IMR-90 (cell line): ENCODE results near the gene NFIX. TPM values are rescaled to one million over a fixed set of nuclear protein-coding genes. Genes with fewer than 3 reads are reported as not detected.

Experiments
- ATAC-seq: fragments of 200-7000 bp; cut with Tn5 transposase; 2 replicates; pipeline ENCODE4 v1.9.1; 2020; ENCODE audit warnings: low read depth, mild to moderate bottlenecking, moderate library complexity
- BruUV-seq: library from RNA; stranded (reverse); fragments of 400-500 nt; replicated peaks from 2 replicates; lab custom pipeline; 2021; lab: Mats Ljungman, UMichigan
- CTCF ChIA-PET: fragments of 300-600 bp; formaldehyde crosslinking; extraction: SDS; loops from one replicate; lab custom pipeline; 2021; ENCODE audit warnings: antibody characterized with exemption; lab: Yijun Ruan, JAX
- POLR2A ChIA-PET: fragments of 300-600 bp; sonication (Branson Sonifier 250); formaldehyde crosslinking; loops from one replicate; lab custom pipeline; 2022; ENCODE audit warnings: antibody characterized with exemption; ENCODE audit not compliant: unreplicated experiment; lab: Charles Lee
- DNase-seq: peaks from one replicate; pipeline ENCODE4 v3.0.0; 2013
- H2AFZ ChIP-seq: replicated peaks from 2 replicates; pipeline ENCODE3; 2013; ENCODE audit warnings: low read length, mild to moderate bottlenecking; ENCODE audit not compliant: poor library complexity
- H2AK5ac ChIP-seq: 2 replicates; pipeline ENCODE4 v1.6.1; 2013; ENCODE audit warnings: low read depth, low read length, inconsistent platforms
- H2AK9ac ChIP-seq: replicated peaks from 2 replicates; pipeline ENCODE3; 2013; ENCODE audit warnings: mild to moderate bottlenecking, low read depth, low read length, moderate library complexity; ENCODE audit not compliant: poor library complexity
- H2BK120ac ChIP-seq: 2 replicates; pipeline ENCODE4 v1.6.1; 2013; ENCODE audit warnings: low read depth, low read length, inconsistent platforms
- H2BK15ac ChIP-seq: 3 replicates; pipeline ENCODE4 v1.6.1; 2013; ENCODE audit warnings: low read depth, low read length, inconsistent platforms
- H2BK20ac ChIP-seq: 2 replicates; pipeline ENCODE4 v1.6.1; 2013; ENCODE audit warnings: low read depth, mild to moderate bottlenecking, inconsistent platforms, low read length, moderate library complexity
- H2BK5ac ChIP-seq: 2 replicates; pipeline ENCODE4 v1.6.1; 2013; ENCODE audit warnings: mild to moderate bottlenecking, low read depth, low read length, inconsistent platforms; ENCODE audit not compliant: poor library complexity, severe bottlenecking
- H3K14ac ChIP-seq: replicated peaks from 2 replicates; pipeline ENCODE4 v1.6.1; 2013; ENCODE audit warnings: low read depth, low read length, inconsistent platforms
- H3K18ac ChIP-seq: 2 replicates; pipeline ENCODE4 v1.6.1; 2013; ENCODE audit warnings: low read depth, low read length, control low read depth
- H3K23ac ChIP-seq: 2 replicates; pipeline ENCODE4 v1.6.1; 2013; ENCODE audit warnings: low read depth, low read length, inconsistent platforms
- H3K27ac ChIP-seq: 2 replicates; pipeline ENCODE4 v1.5.1; 2013; ENCODE audit warnings: mild to moderate bottlenecking, control low read depth, low read length; ENCODE audit not compliant: insufficient read depth
- H3K27me3 ChIP-seq: 2 replicates; pipeline ENCODE4 v1.6.1; 2013; ENCODE audit warnings: low read length; ENCODE audit not compliant: control insufficient read depth, insufficient read depth
- H3K36me3 ChIP-seq: 2 replicates; pipeline ENCODE4 v1.6.1; 2013; ENCODE audit warnings: low read length, mixed read lengths; ENCODE audit not compliant: control insufficient read depth, insufficient read depth
- H3K4ac ChIP-seq: 2 replicates; pipeline ENCODE4 v1.6.1; 2013; ENCODE audit warnings: low read depth, low read length, inconsistent platforms
- H3K4me1 ChIP-seq: 2 replicates; pipeline ENCODE4 v1.6.1; 2013; ENCODE audit warnings: low read length, mixed read lengths; ENCODE audit not compliant: control insufficient read depth, insufficient read depth
- H3K4me2 ChIP-seq: 2 replicates; pipeline ENCODE4 v1.6.1; 2013; ENCODE audit warnings: low read depth, mild to moderate bottlenecking, control low read depth, low read length, moderate library complexity
- H3K4me3 ChIP-seq: 2 replicates; pipeline ENCODE4 v1.5.1; 2013; ENCODE audit warnings: low read depth, mild to moderate bottlenecking, control low read depth, low read length, moderate library complexity; ENCODE audit not compliant: insufficient read depth
- H3K56ac ChIP-seq: 2 replicates; pipeline ENCODE4 v1.6.1; 2013; ENCODE audit warnings: low read length, inconsistent platforms; ENCODE audit not compliant: insufficient read depth; ENCODE audit errors: extremely low read depth
- H3K79me1 ChIP-seq, 2 experiments: 2 replicates each; pipeline ENCODE4 v1.6.1; 2013; ENCODE audit warnings: low read length in 2 of 2, inconsistent platforms in 1 of 2, low read depth in 1 of 2
- H3K9ac ChIP-seq: 2 replicates; pipeline ENCODE4 v1.6.1; 2013; ENCODE audit warnings: low read depth, low read length, control low read depth
- H3K9me1 ChIP-seq: 2 replicates; pipeline ENCODE4 v1.6.1; 2013; ENCODE audit warnings: low read length, inconsistent platforms; ENCODE audit not compliant: insufficient read depth
- H3K9me3 ChIP-seq: 2 replicates; pipeline ENCODE4 v1.6.1; 2013; ENCODE audit warnings: low read length; ENCODE audit not compliant: control insufficient read depth, insufficient read depth
- H4K20me1 ChIP-seq: 2 replicates; pipeline ENCODE4 v1.6.1; 2013; ENCODE audit warnings: low read length, inconsistent platforms; ENCODE audit not compliant: insufficient read depth
- H4K5ac ChIP-seq: 2 replicates; pipeline ENCODE4 v1.6.1; 2013; ENCODE audit warnings: mild to moderate bottlenecking, low read depth, low read length, control low read depth
- H4K8ac ChIP-seq, 2 experiments: 2 replicates each; pipeline ENCODE4 v1.6.1; 2013; ENCODE audit warnings: low read depth in 2 of 2, low read length in 2 of 2, control low read depth in 1 of 2, inconsistent platforms in 1 of 2
- H4K91ac ChIP-seq: 2 replicates; pipeline ENCODE4 v1.6.1; 2013; ENCODE audit warnings: low read depth, low read length, inconsistent platforms; ENCODE audit not compliant: insufficient read depth
- CEBPB ChIP-seq: IDR thresholded peaks from 2 replicates; pipeline ENCODE4 v1.6.1; 2012; ENCODE audit warnings: low read depth, low read length, improper control_type of control experiment
- CTCF ChIP-seq: conservative IDR thresholded peaks from 2 replicates; pipeline ENCODE4 v1.5.1; 2012; ENCODE audit warnings: mild to moderate bottlenecking, low read depth, low read length, improper control_type of control experiment
- MAZ ChIP-seq: IDR thresholded peaks from 2 replicates; pipeline ENCODE4 v1.6.1; 2012; ENCODE audit warnings: low read depth, mild to moderate bottlenecking, low read length, improper control_type of control experiment, moderate library complexity, borderline replicate concordance
- MXI1 ChIP-seq: IDR thresholded peaks from 2 replicates; pipeline ENCODE4 v1.6.1; 2012; ENCODE audit warnings: low read depth, mild to moderate bottlenecking, low read length, moderate library complexity, borderline replicate concordance
- POLR2A ChIP-seq: IDR thresholded peaks from 2 replicates; pipeline ENCODE4 v1.6.1; 2012; ENCODE audit warnings: mild to moderate bottlenecking, low read depth, low read length
- RAD21 ChIP-seq: IDR thresholded peaks from 2 replicates; pipeline ENCODE4 v1.6.1; 2012; ENCODE audit warnings: low read length, improper control_type of control experiment
- RCOR1 ChIP-seq: IDR thresholded peaks from 2 replicates; pipeline ENCODE4 v1.6.1; 2012; ENCODE audit warnings: mild to moderate bottlenecking, low read length, improper control_type of control experiment; ENCODE audit not compliant: insufficient replicate concordance
- WGBS, 2 experiments: methylation state at CpG; one replicate each; pipeline versions ENCODE4 v1.1.5 to v1.1.7; 2013; ENCODE audit warnings: missing lambda C conversion rate in 2 of 2; ENCODE audit not compliant: insufficient read length in 1 of 2; ENCODE audit errors: extremely low coverage in 2 of 2; 5-methylcytosine and 5-hydroxymethylcytosine counted together
- dilution Hi-C: fragments of 300-500 bp; cut with HindIII; formaldehyde crosslinking; loops from one replicate; pipeline ENCODE4 v1.14.3; 2018; ENCODE audit warnings: low sequenced_read_pairs; ENCODE audit not compliant: unreplicated experiment
- in situ Hi-C: fragments of 300-500 bp; cut with MboI; formaldehyde crosslinking; loops from 3 replicates; pipeline ENCODE4 v1.14.3; 2019; ENCODE audit warnings: low sequenced_read_pairs, inconsistent platforms, mixed read lengths
- intact Hi-C: fragments of 100-400 bp; cut with micrococcal nuclease; formaldehyde crosslinking; loops from 2 replicates; pipeline ENCODE4 v1.10.0; 2022
- polyA plus RNA-seq, 3 experiments: library from polyadenylated mRNA; depleted of rRNA; stranded (reverse); fragments of >200 nt; gene quantifications; 2 replicates each; pipeline ENCODE4 v1.2.3, GENCODE V29; 2012; ENCODE audit warnings: low replicate concordance in 1 of 3
- total RNA-seq: library from RNA; depleted of rRNA; stranded (reverse); fragments of >200 nt; gene quantifications from 2 replicates; pipeline ENCODE4 v1.2.3, GENCODE V29; 2012

The NFIX gene
- total and polyA plus RNA-seq, 2 of the 4 experiments (the other 2 are of a cell fraction) = 10.2 to 47.7 TPM

GRCh38 chr19:12970070-12970820 lies 25.0 kb upstream of the NFIX start:
- in situ Hi-C loops (loop anchor here (10.0 kb wide), 1 partner anchor 625 kb away; no protein-coding TSS in a partner anchor), dilution Hi-C loops (no loop called here), intact Hi-C loops (no loop called here)
- Histone ChIP-seq H3K36me3 (no peaks in the 10 kb centered on the region), H3K79me1 (no peaks in the 10 kb centered on the region; a peak in 1 of 4 replicates), H2AK9ac (no peak overlapping the region), H3K27me3 (no peaks in the 10 kb centered on the region), H2AK5ac (no peak overlapping the region), H3K9me3 (no peaks in the 10 kb centered on the region), H3K4me3 (no peak overlapping the region), H3K14ac (no peak overlapping the region), H2BK20ac (no peak overlapping the region), H3K23ac (no peak overlapping the region), H3K4me1 (peaks cover 2% of the 10 kb centered on the region; the same call in 1 of the 2 replicates), H3K18ac (no peak overlapping the region), H4K20me1 (no peaks in the 10 kb centered on the region), H4K8ac (no peak overlapping the region), H2BK15ac (no peak overlapping the region), H4K5ac (no peak overlapping the region), H3K56ac (no peak overlapping the region), H4K91ac (no peak overlapping the region), H3K27ac (no peak overlapping the region), H3K4ac (no peak overlapping the region), H3K9ac (no peak overlapping the region), H3K4me2 (no peak overlapping the region), H2BK5ac (no peak overlapping the region), H2AFZ (no peak overlapping the region), H2BK120ac (no peak overlapping the region), H3K9me1 (no peaks in the 10 kb centered on the region)
- DNase-seq (no peak), ATAC-seq (no peak)
- POLR2A ChIA-PET = no interaction called here
- WGBS, 2 experiments = 91% methylated on average over 4 of the region's 7 CpGs; no CpG with 5 or more reads in 1 of the 2 experiments
- no TSS peak for BruUV-seq
- CTCF ChIA-PET = no interaction called here
- TF ChIP-seq RAD21 (no peak), RCOR1 (no peak), CTCF (no peak), MAZ (no peak), MXI1 (no peak), CEBPB (no peak), POLR2A (no peak)
